Endothelial cell of umbilical vein (primary cell): ENCODE data around the gene F9. TPM values are rescaled to one million over a fixed set of nuclear protein-coding genes. Genes with fewer than 3 reads are reported as not detected.

ENCODE experiments used
- BruUV-seq: library from RNA; stranded (reverse); fragments of 400-500 nt; replicated peaks from 2 replicates; lab custom pipeline; 2021; lab: Mats Ljungman, UMichigan
- CTCF ChIA-PET: fragments of 300-600, 350-600 bp; sonication (Branson Sonifier 250); formaldehyde crosslinking; loops from one replicate; lab custom pipeline; 2021; ENCODE audit warnings: antibody characterized with exemption, inconsistent platforms; lab: Charles Lee
- POLR2A ChIA-PET: fragments of 300-600, 350-600 bp; sonication (Branson Sonifier 250); formaldehyde crosslinking; loops from one replicate; lab custom pipeline; 2021; ENCODE audit warnings: antibody characterized with exemption, inconsistent platforms; lab: Charles Lee
- DNase-seq: peaks from one replicate; pipeline ENCODE4 v3.0.0-alpha.2; 2011; ENCODE audit warnings: low read depth, low spot score
- FAIRE-seq: peaks from 2 replicates; lab custom pipeline; 2011; peaks lifted over from hg19 to GRCh38; lab: Jason Lieb, UNC
- H2AFZ ChIP-seq: 2 replicates; pipeline ENCODE4 v1.6.0; 2012; ENCODE audit warnings: low read depth, low read length, control low read depth, inconsistent platforms
- H3K27ac ChIP-seq: 2 replicates; pipeline ENCODE4 v1.5.1; 2011; ENCODE audit warnings: low read depth, mild to moderate bottlenecking, control low read depth, low read length, moderate library complexity; ENCODE audit not compliant: insufficient read depth
- H3K27me3 ChIP-seq, 2 experiments: 2 replicates each; pipeline versions ENCODE4 v1.6.0 to v1.6.1; 2011; ENCODE audit warnings: low read length in 2 of 2, mixed read lengths in 1 of 2; ENCODE audit not compliant: control insufficient read depth in 2 of 2, insufficient read depth in 2 of 2
- H3K36me3 ChIP-seq, 2 experiments: 2 replicates in 1 of 2; 3 replicates in 1 of 2; pipeline ENCODE4 v1.5.1; 2011; ENCODE audit warnings: low read length in 2 of 2, mild to moderate bottlenecking in 1 of 2, moderate library complexity in 1 of 2; ENCODE audit not compliant: control insufficient read depth in 2 of 2, insufficient read depth in 2 of 2; ENCODE audit errors: extremely low read depth in 1 of 2
- H3K4me1 ChIP-seq: 3 replicates; pipeline ENCODE4 v1.5.1; 2011; ENCODE audit warnings: mild to moderate bottlenecking, low read length; ENCODE audit not compliant: control insufficient read depth, insufficient read depth; ENCODE audit errors: extremely low read depth
- H3K4me2 ChIP-seq: 2 replicates; pipeline ENCODE4 v1.6.1; 2011; ENCODE audit warnings: low read length, control low read depth, mixed read lengths; ENCODE audit not compliant: insufficient read depth
- H3K4me3 ChIP-seq, 3 experiments: fragments of 200-600 bp in 1 of 3; sonication (generic), shearing (Covaris generic) in 1 of 3; replicated peaks in 1 of 3; 2 replicates each; pipeline ENCODE4 v1.5.1; 2011 to 2016; ENCODE audit warnings: control low read depth in 3 of 3, low read length in 3 of 3, mild to moderate bottlenecking in 2 of 3, inconsistent platforms in 1 of 3, low read depth in 1 of 3, moderate library complexity in 1 of 3; ENCODE audit not compliant: insufficient read depth in 1 of 3
- H3K79me2 ChIP-seq: 2 replicates; pipeline ENCODE4 v1.6.0; 2012; ENCODE audit warnings: low read length, inconsistent platforms; ENCODE audit not compliant: control insufficient read depth, insufficient read depth
- H3K9ac ChIP-seq: replicated peaks from 2 replicates; pipeline ENCODE3; 2011; ENCODE audit warnings: low read length, control low read depth; ENCODE audit not compliant: insufficient read depth; ENCODE audit errors: extremely low read depth
- H3K9me1 ChIP-seq: replicated peaks from 3 replicates; pipeline ENCODE4 v1.6.0; 2011; ENCODE audit warnings: mild to moderate bottlenecking, low read length; ENCODE audit not compliant: control insufficient read depth, insufficient read depth; ENCODE audit errors: extremely low read depth
- H3K9me3 ChIP-seq: replicated peaks from 2 replicates; pipeline ENCODE4 v1.5.1; 2012; ENCODE audit warnings: low read length, inconsistent platforms; ENCODE audit not compliant: control insufficient read depth, insufficient read depth
- H4K20me1 ChIP-seq: replicated peaks from 2 replicates; pipeline ENCODE3; 2011; ENCODE audit warnings: mild to moderate bottlenecking, low read length; ENCODE audit not compliant: control insufficient read depth, insufficient read depth; ENCODE audit errors: extremely low read depth
- CTCF ChIP-seq, 2 donors: IDR thresholded peaks; 1 replicate in 1 of 2; 2 replicates in 1 of 2; pipeline ENCODE4 v1.5.1; 2011; ENCODE audit warnings: low read length in 2 of 2, mild to moderate bottlenecking in 2 of 2, moderate library complexity in 2 of 2, control low read depth in 1 of 2, inconsistent platforms in 1 of 2, low read depth in 1 of 2; ENCODE audit not compliant: insufficient read depth in 1 of 2; ENCODE audit errors: extremely low read depth in 1 of 2
- EZH2 ChIP-seq: IDR thresholded peaks from 2 replicates; pipeline ENCODE4 v1.6.1; 2012; ENCODE audit warnings: borderline replicate concordance, low read depth, mild to moderate bottlenecking, moderate library complexity, low read length, inconsistent platforms; ENCODE audit not compliant: severe bottlenecking
- FOS ChIP-seq: IDR thresholded peaks from 2 replicates; pipeline ENCODE4 v1.6.1; 2011; ENCODE audit warnings: mild to moderate bottlenecking, low read length, moderate library complexity, borderline replicate concordance; ENCODE audit not compliant: insufficient read depth
- GATA2 ChIP-seq: IDR thresholded peaks from 2 replicates; pipeline ENCODE4 v1.7.0; 2011; ENCODE audit warnings: low read depth, mild to moderate bottlenecking, moderate library complexity, mixed read lengths, low read length; ENCODE audit not compliant: insufficient read length, insufficient read depth
- JUN ChIP-seq: IDR thresholded peaks from 2 replicates; pipeline ENCODE4 v1.6.1; 2011; ENCODE audit warnings: borderline replicate concordance, low read depth; ENCODE audit not compliant: insufficient read length, insufficient read depth
- MAX ChIP-seq: IDR thresholded peaks from 2 replicates; pipeline ENCODE4 v1.6.1; 2011; ENCODE audit not compliant: insufficient read depth, insufficient read length
- MYC ChIP-seq: IDR thresholded peaks from one replicate; pipeline ENCODE4 v1.6.1; 2011; ENCODE audit warnings: mild to moderate bottlenecking, low read depth, low read length
- POLR2A ChIP-seq: IDR thresholded peaks from 2 replicates; pipeline ENCODE4 v1.6.1; 2012; ENCODE audit warnings: low read depth, mild to moderate bottlenecking, control low read depth, low read length
- POLR2AphosphoS5 ChIP-seq: IDR thresholded peaks from 2 replicates; pipeline ENCODE4 v1.6.1; 2012; ENCODE audit warnings: low read depth, mild to moderate bottlenecking, control low read depth, low read length, moderate library complexity; ENCODE audit not compliant: insufficient read depth
- dilution Hi-C: fragments of 300-500 bp; cut with MboI; formaldehyde crosslinking; loops from one replicate; pipeline ENCODE4 v1.15.0; 2019; ENCODE audit warnings: low sequenced_read_pairs; ENCODE audit not compliant: extremely low pct_ligation_motif_present
- intact Hi-C: fragments of 100-400 bp; cut with micrococcal nuclease; formaldehyde crosslinking; loops from one replicate; pipeline ENCODE4 v1.10.0; 2022
- polyA plus RNA-seq, 4 experiments: library from polyadenylated mRNA; depleted of rRNA in 3 of 4; stranded (reverse) in 3 of 4; unstranded in 1 of 4; fragments of >200 nt; gene quantifications; 2 replicates each; pipeline versions ENCODE4 v1.2.1 to v1.2.3, GENCODE V29; 2011 to 2012; ENCODE audit warnings: missing spikeins in 1 of 4
- total RNA-seq: library from RNA; stranded (reverse); gene quantifications from 2 replicates; pipeline ENCODE4 v1.2.3, GENCODE V29; 2021

The F9 gene
- total and polyA plus RNA-seq, 2 donors (not counting 3 experiments of a cell fraction or from before 2014, with no cell fraction given), result not detected

- Histone ChIP-seq H2AFZ (no peak overlapping the region), H3K27me3 (no peaks in the 10 kb centered on the region), H3K79me2 (no peaks in the 10 kb centered on the region), H3K9ac (no peak overlapping the region), H3K4me1 (no peaks in the 10 kb centered on the region), H3K4me3 (no peak overlapping the region), H3K36me3 (no peaks in the 10 kb centered on the region), H4K20me1 (no peaks in the 10 kb centered on the region), H3K9me3 (no peaks in the 10 kb centered on the region), H3K27ac (no peak overlapping the region), H3K9me1 (no peaks in the 10 kb centered on the region), H3K4me2 (no peak overlapping the region)
- dilution Hi-C loops, result no loop called here
- DNase-seq (no peak), FAIRE-seq (no peak)
- TF ChIP-seq GATA2 (no peak), POLR2A (no peak)
- ChIA-PET POLR2A (no interaction called here), CTCF (no interaction called here)
- BruUV-seq, result no TSS peak
- intact Hi-C loops, result no loop called here
Measured at GRCh38 chrX:139563251-139563650, 32.7 kb downstream of the F9 start.

- H4K20me1 ChIP-seq, result no peaks in the 10 kb centered on the region
- POLR2A ChIA-PET, result no interaction called here
- no peaks in the 10 kb centered on the region for H3K4me1 ChIP-seq
- FAIRE-seq (no peak), DNase-seq (no peak)
- H3K9ac ChIP-seq, result no peak overlapping the region
- no peaks in the 10 kb centered on the region for H3K27me3 ChIP-seq
- H3K4me3 ChIP-seq, result no peak overlapping the region
- TF ChIP-seq MAX (no peak), GATA2 (no peak), POLR2A (no peak), POLR2AphosphoS5 (no peak), CTCF (IDR thresholded peaks at IDR 0.05; ENCODE audit: extremely low read depth in 1 of 2, insufficient read depth in 1 of 2, low read depth in 1 of 2, low read length in 2 of 2) (no peak), FOS (no peak), EZH2 (no peak), MYC (no peak), JUN (no peak)
- no peaks in the 10 kb centered on the region for H3K36me3 ChIP-seq
- dilution Hi-C loops (no loop called here), intact Hi-C loops (no loop called here)
- CTCF ChIA-PET, result no interaction called here
- no peaks in the 10 kb centered on the region for H3K9me3 ChIP-seq
- no peaks in the 10 kb centered on the region for H3K79me2 ChIP-seq
- no peak overlapping the region for H2AFZ ChIP-seq
- no peak overlapping the region for H3K27ac ChIP-seq
- H3K9me1 ChIP-seq, result no peaks in the 10 kb centered on the region
- no TSS peak for BruUV-seq
- H3K4me2 ChIP-seq, result no peak overlapping the region
Measured at GRCh38 chrX:139566981-139567380, 36.4 kb downstream of the F9 start.
